ENCODE results near the gene IFI30. TPM values are rescaled to one million over a fixed set of nuclear protein-coding genes. Genes with fewer than 3 reads are reported as not detected.

The IFI30 gene
- polyA plus RNA-seq, 3 donors, result 3,608 to 6,022 (median 4,550) TPM

- peaks cover 14 to 22% of the 10 kb centered on the region in 2 donors for H3K4me1 ChIP-seq (ENCODE audit: control insufficient read depth in 1 of 2, insufficient read depth in 2 of 2, low read length in 2 of 2)
- H3K27me3 ChIP-seq (ENCODE audit: control insufficient read depth in 2 of 2, insufficient read depth in 2 of 2, low read length in 2 of 2), result peaks cover 18 to 49% of the 10 kb centered on the region in 2 donors
- peak overlapping the region; percentile 94 for H2AFZ ChIP-seq (ENCODE audit: insufficient read depth, low read depth, low read length, poor library complexity, severe bottlenecking)
- H3K9me3 ChIP-seq (replicated peaks in 1 of 2; ENCODE audit: control insufficient read depth in 1 of 2, insufficient read depth in 1 of 2, low read length in 2 of 2), result peaks cover 0 to 4% of the 10 kb centered on the region in 2 donors
- peak overlapping the region; percentile 85 for H3K4me2 ChIP-seq (replicated peaks; ENCODE audit: extremely low read depth, low read length, poor library complexity, severe bottlenecking)
- Mint-ChIP-seq H3K27me3 (ENCODE audit: low read depth in 3 of 3) (peaks cover 51 to 74% (median 65%) of the 10 kb centered on the region in 3 donors), H3K4me3 (peak overlapping the region; percentile 90 to 95), H3K4me1 (peaks cover 23% of the 10 kb centered on the region), H3K36me3 (peaks cover 0 to 6% of the 10 kb centered on the region in 2 donors), H3K9me3 (peaks cover 0 to 12% (median 10%) of the 10 kb centered on the region in 7 donors), H3K27ac (peak overlapping the region; percentile 81 to 96 (median 86))
- no peaks in the 10 kb centered on the region for H4K20me1 ChIP-seq (ENCODE audit: insufficient read depth, low read length)
- WGBS (ENCODE audit: insufficient coverage), result 6% methylated on average over 34 of the region's 39 CpGs
- TF ChIP-seq, protein P1, sequence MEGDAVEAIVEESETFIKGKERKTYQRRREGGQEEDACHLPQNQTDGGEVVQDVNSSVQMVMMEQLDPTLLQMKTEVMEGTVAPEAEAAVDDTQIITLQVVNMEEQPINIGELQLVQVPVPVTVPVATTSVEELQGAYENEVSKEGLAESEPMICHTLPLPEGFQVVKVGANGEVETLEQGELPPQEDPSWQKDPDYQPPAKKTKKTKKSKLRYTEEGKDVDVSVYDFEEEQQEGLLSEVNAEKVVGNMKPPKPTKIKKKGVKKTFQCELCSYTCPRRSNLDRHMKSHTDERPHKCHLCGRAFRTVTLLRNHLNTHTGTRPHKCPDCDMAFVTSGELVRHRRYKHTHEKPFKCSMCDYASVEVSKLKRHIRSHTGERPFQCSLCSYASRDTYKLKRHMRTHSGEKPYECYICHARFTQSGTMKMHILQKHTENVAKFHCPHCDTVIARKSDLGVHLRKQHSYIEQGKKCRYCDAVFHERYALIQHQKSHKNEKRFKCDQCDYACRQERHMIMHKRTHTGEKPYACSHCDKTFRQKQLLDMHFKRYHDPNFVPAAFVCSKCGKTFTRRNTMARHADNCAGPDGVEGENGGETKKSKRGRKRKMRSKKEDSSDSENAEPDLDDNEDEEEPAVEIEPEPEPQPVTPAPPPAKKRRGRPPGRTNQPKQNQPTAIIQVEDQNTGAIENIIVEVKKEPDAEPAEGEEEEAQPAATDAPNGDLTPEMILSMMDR (IDR thresholded peaks at IDR 0.05), result no peak
- peak in 2 of 3 donors; percentile 32 to 42 for DNase-seq
- peak overlapping the region; percentile 65 for H3K9ac ChIP-seq (ENCODE audit: insufficient read depth, low read length, poor library complexity, severe bottlenecking)
- H3K4me3 ChIP-seq (replicated peaks in 1 of 3; ENCODE audit: low read depth in 2 of 3, low read length in 3 of 3), result peak overlapping the region; percentile 36 to 88 (median 62)
- peak overlapping the region; percentile 51 to 74 for H3K27ac ChIP-seq (ENCODE audit: low read depth in 1 of 2, low read length in 2 of 2)
- no peaks in the 10 kb centered on the region for H3K36me3 ChIP-seq (replicated peaks in 1 of 2; ENCODE audit: control insufficient read depth in 1 of 2, insufficient read depth in 2 of 2, low read length in 2 of 2)
- intact Hi-C loops (cut with micrococcal nuclease), result no loop called here
- no peaks in the 10 kb centered on the region for H3K79me2 ChIP-seq (ENCODE audit: insufficient read depth, low read length)
Measured at GRCh38 chr19:18223860-18224524, 50.4 kb downstream of the IFI30 start.

GRCh38 chr19:18224525-18225354 lies 51.1 kb downstream of the IFI30 start:
- 3% methylated on average over 73 of the region's 81 CpGs for WGBS (ENCODE audit: insufficient coverage)
- peak overlapping the region; percentile 51 to 74 for H3K27ac ChIP-seq (ENCODE audit: low read depth in 1 of 2, low read length in 2 of 2)
- peak overlapping the region; percentile 85 for H3K4me2 ChIP-seq (replicated peaks; ENCODE audit: extremely low read depth, low read length, poor library complexity, severe bottlenecking)
- TF ChIP-seq, protein P1 (IDR thresholded peaks at IDR 0.05), result no peak
- peaks cover 0 to 4% of the 10 kb centered on the region in 2 donors for H3K9me3 ChIP-seq (replicated peaks in 1 of 2; ENCODE audit: control insufficient read depth in 1 of 2, insufficient read depth in 1 of 2, low read length in 2 of 2)
- Mint-ChIP-seq H3K36me3 (peaks cover 0 to 6% of the 10 kb centered on the region in 2 donors), H3K4me1 (peaks cover 23% of the 10 kb centered on the region), H3K4me3 (peak overlapping the region; percentile 90 to 95), H3K9me3 (peaks cover 0 to 12% (median 10%) of the 10 kb centered on the region in 7 donors), H3K27ac (peak overlapping the region; percentile 81 to 96 (median 86)), H3K27me3 (ENCODE audit: low read depth in 3 of 3) (peaks cover 50 to 73% (median 66%) of the 10 kb centered on the region in 3 donors)
- H3K79me2 ChIP-seq (ENCODE audit: insufficient read depth, low read length), result no peaks in the 10 kb centered on the region
- H3K36me3 ChIP-seq (replicated peaks in 1 of 2; ENCODE audit: control insufficient read depth in 1 of 2, insufficient read depth in 2 of 2, low read length in 2 of 2), result no peaks in the 10 kb centered on the region
- H3K9ac ChIP-seq (ENCODE audit: insufficient read depth, low read length, poor library complexity, severe bottlenecking), result peak overlapping the region; percentile 65
- H4K20me1 ChIP-seq (ENCODE audit: insufficient read depth, low read length), result no peaks in the 10 kb centered on the region
- H3K27me3 ChIP-seq (ENCODE audit: control insufficient read depth in 2 of 2, insufficient read depth in 2 of 2, low read length in 2 of 2), result peaks cover 18 to 52% of the 10 kb centered on the region in 2 donors
- peak overlapping the region; percentile 94 for H2AFZ ChIP-seq (ENCODE audit: insufficient read depth, low read depth, low read length, poor library complexity, severe bottlenecking)
- H3K4me1 ChIP-seq (ENCODE audit: control insufficient read depth in 1 of 2, insufficient read depth in 2 of 2, low read length in 2 of 2), result peaks cover 14 to 22% of the 10 kb centered on the region in 2 donors
- intact Hi-C loops (cut with micrococcal nuclease), result no loop called here
- peak overlapping the region; percentile 36 to 88 (median 62) for H3K4me3 ChIP-seq (replicated peaks in 1 of 3; ENCODE audit: low read depth in 2 of 3, low read length in 3 of 3)
- peak; percentile 96 to 97 (median 96) for DNase-seq

Measured in CD14-positive monocyte (primary cell).